CD4-positive, alpha-beta T cell treated with Interleukin-6 for 4 hours (primary cell): Measurements from ENCODE around the gene SULT1A2.
"Not testable (repeated sequence)": the region's sequence is repeated elsewhere in the genome, so short reads cannot be mapped to it uniquely, and the experiment has no call there.

Experiments
- DNase-seq: peaks from one replicate; pipeline ENCODE4 v3.0.0-alpha.2; 2020; ENCODE audit warnings: mixed read lengths

Gene SULT1A2

GRCh38 chr16:28589930-28590329, 6.9 kb downstream of the SULT1A2 start:
- DNase-seq, result no peak

- DNase-seq, result no peak
These were observed 7.8 kb downstream of the SULT1A2 start for GRCh38 chr16:28589069-28589468.

GRCh38 chr16:28587386-28587785, 9.5 kb downstream of the SULT1A2 start:
- no peak for DNase-seq

GRCh38 chr16:28586466-28586865, 10.4 kb downstream of the SULT1A2 start:
- no peak for DNase-seq

- no peak for DNase-seq
These were observed 11.2 kb downstream of the SULT1A2 start for GRCh38 chr16:28585674-28586073.

GRCh38 chr16:28580726-28581315, 16.0 kb downstream of the SULT1A2 start:
- DNase-seq, result no peak

- no peak for DNase-seq
These were observed 21.3 kb downstream of the SULT1A2 start for GRCh38 chr16:28575446-28576109.

- no peak for DNase-seq
These were observed 21.9 kb downstream of the SULT1A2 start for GRCh38 chr16:28574925-28575324.

- DNase-seq, result no peak
These were observed 22.8 kb downstream of the SULT1A2 start for GRCh38 chr16:28573738-28574718.

- no peak for DNase-seq
These were observed 23.9 kb downstream of the SULT1A2 start for GRCh38 chr16:28572696-28573510.

GRCh38 chr16:28569968-28570752, 26.7 kb downstream of the SULT1A2 start:
- DNase-seq, result no peak

- no peak for DNase-seq
These were observed 27.8 kb downstream of the SULT1A2 start for GRCh38 chr16:28569021-28569420.

GRCh38 chr16:28567292-28567691, 29.6 kb downstream of the SULT1A2 start:
- no peak for DNase-seq

GRCh38 chr16:28566233-28566925, 30.5 kb downstream of the SULT1A2 start:
- DNase-seq, result not testable (repeated sequence)

- DNase-seq, result no peak
These were observed 33.6 kb downstream of the SULT1A2 start for GRCh38 chr16:28563218-28563617.

- DNase-seq, result no peak
These were observed 34.7 kb downstream of the SULT1A2 start for GRCh38 chr16:28562199-28562598.

GRCh38 chr16:28561557-28562187, 35.2 kb downstream of the SULT1A2 start:
- no peak for DNase-seq

GRCh38 chr16:28558456-28558855, 38.4 kb downstream of the SULT1A2 start:
- DNase-seq, result no peak

- DNase-seq, result no peak
These were observed 39.9 kb downstream of the SULT1A2 start for GRCh38 chr16:28556914-28557320.

GRCh38 chr16:28555561-28555960, 41.3 kb downstream of the SULT1A2 start:
- DNase-seq, result no peak
